Transverse colon (tissue), 3 donors: ENCODE measurements around the gene ZNF23.

Source experiments
- EP300 ChIP-seq: sonication (generic); formaldehyde crosslinking; IDR thresholded peaks from one replicate; pipeline ENCODE4 v1.6.1; 2017; ENCODE audit warnings: antibody characterized with exemption, low read depth
- POLR2A ChIP-seq: fragments of 450-650 bp; IDR thresholded peaks from one replicate; pipeline ENCODE4 v1.6.1; 2016; ENCODE audit warnings: antibody characterized with exemption, mild to moderate bottlenecking, moderate library complexity
- TF ChIP-seq, protein P1 (sequence below), 5 experiments: fragments of 200-600 bp in 3 of 5; fragments of 450-650 bp in 2 of 5; sonication (generic) in 3 of 5; IDR thresholded peaks; 1 replicate in 2 of 5; 2 replicates in 3 of 5; pipeline ENCODE4 v1.5.1; 2016 to 2017; ENCODE audit warnings: antibody characterized with exemption in 5 of 5, inconsistent platforms in 3 of 5, mild to moderate bottlenecking in 2 of 5, moderate library complexity in 1 of 5

DNA sequence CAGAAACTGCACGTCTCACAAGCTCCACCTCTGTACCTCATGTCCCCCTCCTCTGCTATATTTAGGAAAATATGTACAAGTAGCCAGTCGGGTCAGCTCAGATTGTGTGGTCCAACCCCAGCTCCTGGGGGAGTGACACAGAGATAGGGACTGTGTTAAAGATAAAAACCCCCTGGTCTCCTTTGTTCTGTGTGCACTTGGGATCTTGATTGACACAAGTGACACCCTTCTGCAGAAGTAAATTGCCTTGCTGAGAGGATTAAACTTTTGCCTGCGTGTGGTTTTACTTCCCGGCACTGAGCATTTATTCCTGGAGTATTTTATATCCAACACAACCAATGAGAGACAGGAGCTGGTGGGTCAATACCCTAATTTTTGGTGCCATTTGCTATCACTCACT lies 57.7 kb downstream of the ZNF23 start:
- TF ChIP-seq, protein P1, sequence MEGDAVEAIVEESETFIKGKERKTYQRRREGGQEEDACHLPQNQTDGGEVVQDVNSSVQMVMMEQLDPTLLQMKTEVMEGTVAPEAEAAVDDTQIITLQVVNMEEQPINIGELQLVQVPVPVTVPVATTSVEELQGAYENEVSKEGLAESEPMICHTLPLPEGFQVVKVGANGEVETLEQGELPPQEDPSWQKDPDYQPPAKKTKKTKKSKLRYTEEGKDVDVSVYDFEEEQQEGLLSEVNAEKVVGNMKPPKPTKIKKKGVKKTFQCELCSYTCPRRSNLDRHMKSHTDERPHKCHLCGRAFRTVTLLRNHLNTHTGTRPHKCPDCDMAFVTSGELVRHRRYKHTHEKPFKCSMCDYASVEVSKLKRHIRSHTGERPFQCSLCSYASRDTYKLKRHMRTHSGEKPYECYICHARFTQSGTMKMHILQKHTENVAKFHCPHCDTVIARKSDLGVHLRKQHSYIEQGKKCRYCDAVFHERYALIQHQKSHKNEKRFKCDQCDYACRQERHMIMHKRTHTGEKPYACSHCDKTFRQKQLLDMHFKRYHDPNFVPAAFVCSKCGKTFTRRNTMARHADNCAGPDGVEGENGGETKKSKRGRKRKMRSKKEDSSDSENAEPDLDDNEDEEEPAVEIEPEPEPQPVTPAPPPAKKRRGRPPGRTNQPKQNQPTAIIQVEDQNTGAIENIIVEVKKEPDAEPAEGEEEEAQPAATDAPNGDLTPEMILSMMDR (IDR thresholded peaks at IDR 0.05): no peak
- TF ChIP-seq POLR2A: no peak
- TF ChIP-seq EP300: no peak
